HG03460 (cell line): ENCODE data around the gene GOLT1A.
"Not testable (repeated sequence)": the region's sequence is repeated elsewhere in the genome, so short reads cannot be mapped to it uniquely, and the experiment has no call there.

Experiments used
- ATAC-seq: cut with Tn5 transposase; IDR thresholded peaks from one replicate; pipeline ENCODE4 v1.9.1; 2021; ENCODE audit not compliant: unreplicated experiment

The GOLT1A gene

DNA sequence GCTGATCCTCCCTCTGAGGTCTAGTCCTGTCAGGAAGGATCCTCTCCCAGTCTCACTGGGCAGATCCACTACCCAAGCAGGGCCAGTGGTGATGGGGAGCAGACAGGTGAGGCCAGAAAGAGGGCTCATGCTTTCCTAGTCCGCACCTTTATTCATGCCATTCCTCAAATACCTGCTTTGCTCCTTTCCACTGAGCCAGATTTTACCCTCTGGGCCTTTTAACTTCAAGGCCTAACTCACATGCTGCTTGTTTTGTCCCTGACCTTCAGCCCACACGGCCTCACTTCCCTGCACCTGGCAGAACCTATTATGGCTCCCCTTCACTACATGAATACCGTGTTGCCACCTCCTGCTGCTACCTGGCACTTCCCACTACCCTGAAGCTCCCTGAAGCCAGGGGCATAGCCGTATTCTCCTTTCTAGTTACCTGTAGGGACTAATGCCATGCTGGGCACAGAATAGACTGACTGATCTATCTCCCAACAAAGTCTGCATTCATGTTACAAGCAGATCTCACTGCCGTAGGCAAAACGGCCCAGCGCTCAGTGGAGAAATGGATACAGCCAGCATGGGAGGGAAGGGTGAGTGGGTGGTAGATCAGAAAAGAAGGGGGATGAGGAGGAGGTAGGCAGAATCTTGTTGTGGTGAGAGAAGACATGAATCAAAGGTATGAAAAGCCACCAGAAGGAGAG lies 36.1 kb upstream of the GOLT1A start:
- no peak for ATAC-seq

DNA sequence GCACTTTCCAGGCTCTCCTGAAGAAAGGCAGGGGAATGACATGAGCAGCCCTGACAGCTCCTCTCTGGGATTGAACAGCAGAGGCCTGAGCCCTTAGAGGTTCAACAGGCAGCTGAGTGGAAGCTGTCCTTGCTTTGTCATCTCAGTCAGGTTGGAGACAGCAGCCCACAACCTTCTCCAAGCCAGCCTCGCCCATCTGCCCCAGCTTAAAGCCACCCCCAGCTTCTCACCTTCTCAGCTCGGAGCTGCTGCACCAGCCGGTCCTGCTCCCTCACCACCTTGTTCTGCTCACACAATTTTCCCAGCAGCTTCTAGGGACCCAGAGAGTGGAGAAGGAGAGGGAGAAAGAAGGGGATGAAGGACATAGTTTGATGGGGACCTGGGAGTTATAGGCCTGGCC lies 35.2 kb upstream of the GOLT1A start:
- no peak for ATAC-seq

DNA sequence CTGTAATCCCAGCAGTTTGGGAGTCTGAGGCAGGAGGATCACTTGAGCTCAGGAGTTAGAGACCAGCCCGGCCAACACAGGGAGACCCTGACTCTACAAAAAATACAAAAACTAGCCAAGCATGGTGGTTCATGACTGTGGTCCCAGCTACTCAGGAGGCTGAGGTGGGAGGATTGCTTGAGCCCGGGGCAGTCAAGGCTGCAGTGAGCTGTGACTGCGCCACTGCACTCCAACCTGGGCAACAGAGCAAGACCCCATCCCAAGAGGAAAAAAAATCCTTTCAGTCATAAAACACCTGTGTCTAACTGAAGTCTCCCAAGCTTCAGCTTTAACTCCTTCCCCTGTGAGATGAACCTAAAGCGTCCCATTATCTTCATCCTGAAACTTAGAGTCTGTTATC lies 33.1 kb upstream of the GOLT1A start:
- ATAC-seq, result no peak

- no peak for ATAC-seq
Measured at GRCh38 chr1:204242920-204243319, 29.1 kb upstream of the GOLT1A start.

DNA sequence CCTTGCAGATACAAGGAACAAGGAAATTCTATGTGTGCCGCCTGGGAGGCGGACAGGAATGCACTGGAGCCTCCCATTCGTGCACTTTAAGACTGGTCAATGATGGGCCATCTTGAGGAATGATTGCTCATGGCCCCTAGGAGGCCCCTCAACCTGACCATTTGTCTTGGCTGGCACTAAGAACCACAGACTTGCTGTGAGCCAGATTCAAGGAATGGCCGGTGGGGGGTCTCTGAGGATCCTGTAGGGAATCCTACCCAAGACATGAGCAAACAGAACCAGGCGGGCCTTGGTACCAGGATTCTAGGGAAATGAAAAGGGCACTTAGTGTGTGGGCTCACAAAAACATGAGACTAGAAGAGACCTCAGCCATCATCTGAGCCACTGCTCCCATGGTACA lies 28.1 kb upstream of the GOLT1A start:
- ATAC-seq, result no peak

- ATAC-seq, result no peak
Measured at GRCh38 chr1:204241050-204241449, 27.3 kb upstream of the GOLT1A start.

DNA sequence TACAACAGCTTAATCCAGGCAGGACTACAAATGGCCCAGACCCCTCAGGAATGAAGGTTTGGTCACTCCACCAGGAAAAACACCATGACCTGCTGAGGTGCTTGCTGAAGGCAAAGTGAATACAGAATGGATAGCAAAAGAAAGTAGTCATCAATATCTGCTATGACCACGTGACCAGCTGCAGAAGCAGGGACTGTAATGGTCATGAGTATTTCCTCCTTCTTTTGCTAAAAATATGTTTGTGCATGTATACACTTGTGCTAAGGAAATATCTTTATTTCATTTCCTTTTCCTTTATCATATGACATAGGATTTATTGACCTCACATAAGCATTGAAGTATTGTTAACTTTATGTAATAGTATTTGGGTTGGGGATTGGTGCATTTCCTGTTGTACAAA lies 26.4 kb upstream of the GOLT1A start:
- no peak for ATAC-seq

DNA sequence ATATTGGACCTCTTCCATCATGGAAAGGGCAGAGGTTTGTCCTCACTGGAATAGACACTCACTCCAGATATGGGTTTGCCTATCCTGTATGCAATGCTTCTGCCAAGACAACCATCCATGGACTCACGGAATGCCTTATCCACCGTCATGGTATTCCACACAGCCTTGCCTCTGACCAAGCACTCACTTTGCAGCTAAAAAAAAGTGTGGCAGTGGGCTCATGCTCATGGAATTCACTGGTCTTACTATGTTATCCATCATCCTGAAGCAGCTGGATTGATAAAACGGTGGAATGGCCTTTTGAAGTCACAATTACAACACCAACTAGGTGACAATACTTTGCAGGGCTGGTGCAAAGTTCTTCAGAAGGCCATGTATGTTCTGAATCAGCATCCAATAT lies 25.6 kb upstream of the GOLT1A start:
- not testable (repeated sequence) for ATAC-seq

DNA sequence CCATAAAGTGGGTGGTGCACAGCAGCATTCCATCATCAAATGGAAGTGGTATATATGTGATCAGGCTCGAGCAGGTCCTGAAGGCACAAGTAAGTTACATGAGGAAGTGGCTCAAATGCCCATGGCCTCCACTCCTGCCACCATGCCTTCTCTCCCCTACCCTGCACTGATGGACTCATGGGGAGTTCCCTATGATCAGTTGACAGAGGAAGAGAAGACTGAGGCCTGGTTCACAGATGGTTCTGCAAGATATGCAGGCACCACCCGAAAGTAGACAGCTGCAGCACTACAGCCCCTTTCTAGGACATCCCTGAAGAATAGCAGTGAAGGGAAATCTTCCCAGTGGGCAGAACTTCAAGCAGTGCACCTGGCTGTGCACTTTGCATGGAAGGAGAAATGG lies 24.7 kb upstream of the GOLT1A start:
- ATAC-seq, result not testable (repeated sequence)

- not testable (repeated sequence) for ATAC-seq
Measured at GRCh38 chr1:204237515-204237914, 23.7 kb upstream of the GOLT1A start.

- ATAC-seq, result no peak
Measured at GRCh38 chr1:204232526-204232925, 18.7 kb upstream of the GOLT1A start.

DNA sequence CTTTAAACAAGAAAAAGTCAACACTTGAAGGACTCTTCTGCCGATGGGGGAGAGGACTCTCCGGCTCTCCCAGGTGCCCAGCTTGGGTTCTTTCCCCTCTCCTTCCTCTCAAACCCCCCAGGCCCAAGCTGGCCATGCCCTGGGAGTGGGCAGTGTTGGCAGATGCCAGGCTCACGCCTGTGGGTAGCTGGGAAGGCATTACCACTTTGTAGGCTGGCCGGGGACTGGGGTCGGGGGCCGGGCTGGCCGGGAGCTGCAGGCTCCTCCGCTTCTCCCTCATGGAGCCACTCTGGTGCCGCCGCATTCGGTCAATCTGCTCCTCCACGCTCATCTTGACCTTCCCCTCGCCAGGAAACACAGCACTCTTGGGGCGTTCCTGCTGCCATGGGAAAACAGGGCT lies 16.4 kb upstream of the GOLT1A start:
- ATAC-seq, result no peak

DNA sequence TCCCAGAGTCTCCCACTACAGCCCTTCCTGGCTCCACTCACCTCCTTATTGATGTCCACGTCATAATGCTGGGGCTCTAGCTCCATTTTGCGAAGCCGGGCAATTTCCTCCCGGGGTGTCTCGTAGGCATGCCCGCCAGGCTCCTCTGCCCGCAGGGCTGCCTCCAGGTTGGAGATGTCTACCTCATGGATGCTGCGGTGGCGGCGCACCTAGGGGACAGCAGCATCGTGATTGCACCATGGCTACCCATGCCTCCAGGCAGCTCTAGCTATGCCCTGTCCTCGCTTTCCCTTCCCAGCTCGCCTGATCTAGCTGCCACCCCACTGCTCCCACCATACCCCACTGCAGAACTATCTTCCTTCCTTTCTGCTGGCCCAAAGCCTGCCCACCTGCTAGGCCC lies 15.1 kb upstream of the GOLT1A start:
- no peak for ATAC-seq

DNA sequence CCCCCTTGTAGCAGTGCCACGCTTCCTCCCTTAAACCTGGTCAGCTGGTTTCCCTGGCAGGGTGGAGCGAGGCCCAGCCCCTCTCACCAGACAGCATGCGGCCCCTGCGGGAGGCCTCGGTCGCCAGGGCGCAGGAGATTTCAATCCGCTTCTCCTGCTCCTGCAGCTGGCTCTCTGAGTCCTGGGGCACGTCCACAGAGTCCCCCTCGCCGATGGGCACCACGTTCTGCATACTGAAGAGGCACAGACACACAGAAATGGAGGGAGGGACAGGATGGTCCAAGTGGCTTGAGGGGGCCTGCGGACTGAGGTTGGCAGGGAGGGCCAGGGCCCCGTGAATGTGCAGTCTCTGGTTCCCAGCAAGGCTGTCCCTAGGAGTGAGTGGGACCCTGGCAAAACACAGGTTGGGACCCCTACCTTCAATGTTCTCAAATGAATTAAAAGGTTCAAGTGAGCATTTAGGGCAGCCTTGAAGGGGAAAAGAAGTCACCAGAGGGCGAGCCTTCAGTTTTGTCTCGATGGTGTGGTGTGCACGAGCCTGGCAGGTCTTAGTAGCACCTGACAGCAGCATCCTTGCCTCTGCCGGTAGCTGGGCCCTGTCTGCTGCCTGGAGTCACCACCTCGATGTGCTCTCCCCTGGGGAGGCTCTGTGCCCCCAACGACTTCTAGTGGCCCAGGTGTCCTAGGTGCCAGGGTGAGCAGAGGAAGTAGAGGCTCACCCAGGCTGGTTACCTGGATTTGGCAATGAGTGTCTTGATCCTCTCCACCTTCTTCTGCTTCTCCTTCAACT lies 14.4 kb upstream of the GOLT1A start:
- ATAC-seq, result no peak

DNA sequence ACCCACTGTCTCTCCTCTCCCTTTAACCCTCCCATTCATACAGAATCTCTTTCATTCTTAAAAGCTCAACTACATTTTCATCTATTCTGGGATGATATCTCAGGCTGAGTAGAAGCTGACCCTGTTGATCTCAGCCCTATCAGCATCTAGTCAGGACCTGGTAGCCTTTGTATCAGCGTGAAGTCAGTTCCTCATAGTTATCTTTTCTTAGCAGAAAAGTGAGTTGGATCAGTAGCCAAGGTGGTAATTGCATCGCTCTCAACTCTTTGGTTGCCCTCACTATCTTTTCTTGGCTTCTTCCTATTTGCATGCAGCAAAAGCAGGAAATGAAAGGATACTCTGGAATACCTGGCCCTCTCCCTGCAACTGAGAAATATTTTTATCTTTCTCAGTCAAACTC lies 13.6 kb upstream of the GOLT1A start:
- ATAC-seq, result no peak

DNA sequence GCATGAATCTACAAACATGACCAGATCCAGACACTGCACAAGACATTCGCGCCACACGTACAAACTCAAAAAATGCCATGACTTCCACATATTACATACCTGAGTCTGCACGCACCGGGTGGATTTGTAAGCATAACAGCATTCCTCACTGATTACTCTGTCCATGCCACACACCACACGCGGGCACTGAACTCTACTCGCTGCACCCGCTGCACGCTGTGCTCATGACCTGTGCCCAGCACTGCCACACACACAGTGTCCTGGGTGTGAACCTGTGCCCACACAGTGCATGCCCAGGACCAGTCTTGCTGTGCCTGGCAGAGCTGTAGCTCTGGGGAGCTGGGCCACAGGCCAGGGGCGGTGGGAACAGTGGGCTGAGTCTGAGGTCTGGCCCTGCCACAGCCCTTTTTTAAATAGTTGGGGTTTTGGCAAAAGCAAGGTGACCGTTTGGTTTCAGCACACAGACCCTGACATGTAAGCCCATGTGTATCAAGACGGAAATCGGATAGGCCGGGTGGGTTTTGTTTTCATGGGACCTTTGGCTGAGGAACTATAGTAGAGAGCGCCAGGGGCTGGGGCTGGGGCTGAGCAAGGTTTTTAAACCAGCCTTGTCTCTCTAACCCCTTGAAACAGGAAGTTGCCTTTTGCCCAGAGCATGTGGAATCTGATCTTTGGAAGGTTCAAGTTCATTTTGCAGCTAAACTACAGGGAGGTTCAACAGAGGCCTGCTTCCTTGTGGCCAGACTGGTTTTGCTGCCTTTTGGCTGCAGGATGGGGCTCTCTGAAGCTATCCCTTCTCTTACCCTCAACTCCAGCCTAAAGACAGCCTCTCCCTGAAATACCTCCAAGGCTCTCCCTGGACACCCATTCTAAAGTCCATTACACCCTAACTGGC lies 12.3 kb upstream of the GOLT1A start:
- no peak for ATAC-seq

GRCh38 chr1:204224655-204225054 lies 10.9 kb upstream of the GOLT1A start:
- ATAC-seq, result no peak

GRCh38 chr1:204223129-204223860 lies 9.5 kb upstream of the GOLT1A start:
- no peak for ATAC-seq

DNA sequence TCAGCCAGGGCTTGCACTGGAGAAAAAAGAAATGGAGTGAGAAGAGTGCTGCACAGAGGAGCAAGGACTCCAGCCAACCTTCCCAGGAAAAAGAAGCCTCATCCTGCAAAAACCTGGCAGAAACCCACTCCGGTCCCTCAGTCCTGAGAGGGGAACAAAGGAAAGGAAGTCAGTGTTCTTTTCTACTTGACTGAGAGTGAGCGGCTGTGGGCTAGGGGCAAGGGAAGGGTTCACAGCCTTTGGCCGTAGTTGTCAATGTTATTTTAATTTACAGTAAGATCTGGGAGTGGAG lies 8.9 kb upstream of the GOLT1A start:
- no peak for ATAC-seq

DNA sequence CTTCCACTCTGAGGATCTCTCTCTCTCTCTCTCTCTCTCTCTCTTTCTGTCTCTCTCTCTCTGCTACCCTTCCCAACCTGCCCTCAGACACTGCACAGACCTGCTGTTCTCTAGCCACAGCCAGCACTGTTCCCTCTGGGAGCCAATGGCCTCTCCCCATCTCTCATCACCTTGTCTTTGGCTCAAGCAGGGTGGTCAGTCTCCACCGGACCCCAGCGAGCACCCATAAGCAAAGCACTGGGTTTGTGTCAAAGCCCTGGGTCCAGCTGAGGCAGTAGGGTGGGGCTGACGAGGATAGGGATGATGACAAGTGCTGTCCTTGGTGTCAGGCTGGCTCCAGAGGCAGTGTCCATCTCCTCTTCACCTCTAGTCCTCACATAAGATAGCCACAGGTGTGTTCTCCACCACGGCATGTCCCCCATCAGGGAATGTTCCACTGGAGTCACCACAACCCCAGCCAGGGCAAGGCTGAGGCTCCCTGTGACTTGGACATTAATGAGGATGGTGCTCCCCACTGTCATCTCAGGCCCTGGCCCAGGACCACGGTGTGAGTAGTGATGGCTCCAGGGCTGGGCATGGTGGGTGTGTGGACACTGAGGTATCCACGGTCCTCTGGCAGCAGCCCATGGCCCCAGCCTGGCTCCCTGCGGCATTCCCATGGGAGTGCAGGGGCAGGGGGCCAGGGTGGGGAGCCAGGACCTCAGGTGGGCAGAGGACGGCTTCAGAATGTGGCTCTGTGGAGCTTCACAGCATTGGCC lies 8.4 kb upstream of the GOLT1A start:
- ATAC-seq, result no peak
